Fibroblast of skin of right biceps (primary cell): ENCODE data around the gene CBY3.
A peak's percentile ranks its signal among the peaks of the same experiment; 100 is the strongest.
"Not testable (repeated sequence)": the region's sequence is repeated elsewhere in the genome, so short reads cannot be mapped to it uniquely, and the experiment has no call there.

Experiments
- DNase-seq: peaks from one replicate; pipeline ENCODE4 v3.0.0-alpha.2; 2013

The CBY3 gene

GRCh38 chr5:179680780-179681401, at the start of gene CBY3:
Gene CBY3 (minus strand): TSS chr5:179681034. CDS start chr5:179680918, 116 bp downstream.
- no peak for DNase-seq

DNA sequence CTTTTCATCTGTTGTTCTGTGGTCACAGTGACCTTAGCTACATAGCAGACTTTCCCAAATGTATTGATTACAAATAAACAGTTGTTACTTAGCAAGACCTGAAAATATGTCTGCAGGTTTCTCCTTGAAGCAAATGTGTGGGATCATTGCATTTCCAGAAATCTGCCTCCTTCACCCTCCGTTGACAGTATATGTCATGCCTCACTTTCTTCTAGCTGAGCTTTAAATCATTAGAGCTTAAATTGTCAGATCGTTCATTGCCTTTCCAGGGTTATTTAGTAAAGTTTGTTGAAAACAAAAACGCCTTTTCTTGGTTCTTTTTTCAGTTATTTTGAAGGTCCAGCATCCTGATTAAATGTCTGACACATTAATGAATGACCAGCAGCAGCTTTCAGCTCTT, 49.5 kb upstream of the CBY3 start:
- DNase-seq = no peak

DNA sequence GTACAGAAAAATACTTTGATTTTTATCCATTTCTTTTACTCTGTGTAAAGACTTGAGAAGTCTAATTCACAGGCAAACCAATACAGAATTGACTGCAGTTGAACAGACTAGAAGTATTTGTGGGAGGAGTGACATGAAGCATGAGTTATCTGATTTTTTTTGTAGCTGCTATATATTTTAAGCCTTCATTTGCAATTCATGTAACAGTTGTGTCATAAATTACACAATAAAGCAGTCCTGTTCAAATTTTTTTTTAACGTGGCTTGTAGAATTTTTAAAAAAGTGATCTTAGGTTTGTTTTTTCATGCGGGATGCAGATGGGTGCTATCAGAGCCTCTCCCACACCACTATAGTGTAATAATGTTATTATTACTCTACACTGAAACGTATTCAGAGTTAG, 48.9 kb upstream of the CBY3 start:
- no peak for DNase-seq

DNA sequence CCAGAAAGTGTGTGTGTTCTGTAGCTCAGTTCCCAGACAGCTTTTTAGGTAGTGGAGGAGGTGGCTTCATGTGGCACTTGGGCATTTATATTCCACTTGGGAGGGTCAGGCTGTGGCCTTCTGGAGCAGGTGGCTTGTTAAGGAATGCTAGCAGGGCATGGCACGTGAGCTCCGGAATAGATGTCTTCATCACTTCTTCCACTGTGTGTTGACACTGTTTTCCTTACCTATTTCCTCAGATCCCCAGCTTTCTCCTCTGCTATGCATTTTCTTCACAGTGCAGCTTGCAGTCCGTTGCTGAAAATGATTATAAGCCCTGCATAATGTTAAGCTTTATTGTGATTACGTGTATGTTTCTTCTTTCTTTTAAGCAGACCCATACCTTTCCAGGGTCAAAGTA, 48.5 kb upstream of the CBY3 start:
- DNase-seq = no peak

DNA sequence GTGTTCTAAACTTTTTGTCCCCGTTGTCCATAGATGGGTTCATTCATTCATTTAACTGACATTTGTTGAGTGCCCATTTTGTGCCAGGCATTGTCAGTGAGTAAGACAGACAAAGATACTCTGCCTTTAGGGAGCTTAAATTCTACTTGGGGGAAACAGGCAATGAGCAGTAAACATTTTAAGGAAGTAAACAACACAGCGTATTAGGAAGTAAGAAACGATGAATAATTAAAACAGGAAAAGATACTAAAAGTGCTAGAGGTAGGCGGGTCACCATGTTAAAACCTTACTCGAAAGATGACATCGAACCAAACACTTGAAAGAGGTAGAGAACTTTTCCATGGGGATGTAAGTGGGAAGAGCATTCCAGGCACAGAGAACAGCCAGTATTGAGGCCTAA, 46.3 kb upstream of the CBY3 start:
- no peak for DNase-seq

GRCh38 chr5:179724163-179724562, 43.3 kb upstream of the CBY3 start:
- DNase-seq = no peak

- DNase-seq = no peak
Measured at GRCh38 chr5:179720222-179720621, 39.4 kb upstream of the CBY3 start.

GRCh38 chr5:179716286-179716685, 35.5 kb upstream of the CBY3 start:
- DNase-seq = peak; percentile 19

DNA sequence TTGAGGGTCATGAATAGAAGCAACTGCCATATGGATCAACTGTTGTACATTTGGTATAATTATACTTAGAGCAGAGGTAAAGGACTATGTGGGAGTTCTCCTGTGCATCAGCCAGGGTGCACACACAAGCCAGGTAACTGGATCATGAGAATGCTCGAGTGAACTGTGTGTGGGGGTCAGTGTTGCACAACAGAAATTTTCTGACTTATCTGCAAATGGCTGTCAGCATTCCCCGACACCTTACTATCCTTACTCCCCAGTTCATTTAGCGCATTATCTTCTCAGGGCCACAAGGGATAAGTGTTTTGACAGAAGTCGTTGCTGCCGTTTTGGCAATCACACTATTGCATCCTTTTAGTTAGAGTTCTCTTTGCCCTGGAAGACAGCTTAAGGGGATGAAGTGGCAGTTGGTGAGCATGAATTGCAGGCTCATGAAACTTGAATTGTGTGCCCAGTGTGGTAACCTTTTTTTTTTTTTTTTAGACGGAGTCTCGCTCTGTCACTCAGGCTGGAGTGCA, 19.6 kb upstream of the CBY3 start:
- DNase-seq = peak; percentile 11

GRCh38 chr5:179699616-179700237, 18.9 kb upstream of the CBY3 start:
- DNase-seq = peak; percentile 27

GRCh38 chr5:179698935-179699615, 18.2 kb upstream of the CBY3 start, which contains the start of gene CANX:
Gene CANX (plus strand): TSS chr5:179698967. CDS start chr5:179705682, 6,715 bp downstream.
- DNase-seq = no peak

DNA sequence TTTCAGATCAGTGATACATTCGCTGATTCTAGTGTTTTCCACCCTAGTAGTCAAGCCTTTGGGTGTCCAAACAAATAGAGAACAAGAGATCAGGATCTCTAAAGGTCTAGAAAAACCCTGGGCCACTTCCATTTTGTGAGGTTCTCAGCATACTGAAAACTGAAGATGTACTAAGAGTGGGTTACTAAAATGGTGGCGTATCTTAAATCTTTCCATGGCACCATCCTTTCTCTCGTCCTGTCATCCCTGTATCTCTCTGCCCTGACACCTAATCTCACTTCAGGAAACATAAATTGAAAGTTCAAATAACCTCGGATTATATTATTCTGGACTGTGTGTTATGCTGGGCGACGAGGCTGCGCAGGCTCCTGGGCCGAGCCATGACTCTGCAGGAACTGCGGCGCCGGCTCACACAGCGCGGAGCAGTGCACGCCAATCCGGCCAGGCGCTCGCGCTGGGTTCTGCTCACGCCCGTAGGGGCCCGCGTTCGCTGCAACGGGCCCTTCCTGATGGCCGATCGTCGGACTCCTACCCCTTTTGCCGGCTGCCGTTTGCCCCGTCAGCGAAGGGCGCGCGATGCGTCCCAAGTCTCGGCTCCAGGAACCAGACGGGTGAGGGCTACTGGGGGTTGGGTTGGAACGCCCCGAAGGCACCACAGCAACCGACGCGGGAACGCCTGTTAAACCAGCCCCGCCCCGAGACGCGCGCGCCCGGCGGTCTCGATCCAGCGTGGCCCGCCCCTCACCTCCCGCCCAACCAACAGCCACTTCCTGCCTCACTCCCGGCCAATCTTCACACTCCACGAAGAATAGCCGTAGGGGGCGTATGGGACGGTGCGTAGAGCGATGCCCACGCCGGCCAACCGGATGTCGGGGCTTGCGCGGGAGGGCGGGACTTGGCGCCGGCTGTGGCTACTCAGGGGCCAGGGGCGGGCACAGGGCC, 17.4 kb upstream of the CBY3 start:
- DNase-seq = peak; percentile 100

DNA sequence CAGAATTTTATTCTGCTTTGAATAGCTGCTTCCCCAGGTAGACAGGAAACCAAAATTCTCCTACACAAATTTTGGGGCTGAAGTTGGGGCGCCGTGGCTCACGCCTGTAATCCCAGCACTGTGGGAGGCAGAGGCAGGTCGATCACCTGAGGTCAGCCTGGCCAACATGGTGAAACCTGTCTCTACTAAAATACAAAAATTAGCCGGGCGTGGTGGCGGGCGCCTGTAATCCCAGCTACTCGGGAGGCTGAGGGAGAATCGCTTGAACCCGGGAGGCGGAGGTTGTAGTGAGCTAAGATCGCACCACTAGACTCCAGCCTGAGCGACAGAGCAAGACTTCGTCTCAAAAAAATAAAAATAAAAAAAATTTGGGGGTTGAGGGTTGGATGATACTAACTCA, 16.7 kb upstream of the CBY3 start:
- not testable (repeated sequence) for DNase-seq

GRCh38 chr5:179697108-179697507, 16.3 kb upstream of the CBY3 start:
- DNase-seq = no peak

DNA sequence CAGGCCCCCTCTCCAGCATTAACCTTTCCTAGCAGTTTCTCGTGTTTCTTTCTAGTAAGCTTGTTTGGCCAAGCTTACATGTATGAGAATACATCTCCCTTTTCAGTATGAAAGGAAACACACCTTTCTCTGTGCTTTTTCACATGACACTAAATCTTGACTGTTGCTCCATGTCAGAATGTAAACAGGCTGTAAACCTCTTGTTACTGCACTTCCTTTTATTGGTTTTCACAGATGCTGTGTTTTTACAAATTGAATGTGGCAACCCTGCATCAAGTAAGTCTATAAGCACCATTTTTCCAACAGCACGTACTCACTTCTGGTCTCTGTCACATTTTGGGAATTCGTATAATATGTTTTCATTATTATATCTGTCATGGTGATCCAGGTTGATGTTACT, 15.8 kb upstream of the CBY3 start:
- no peak for DNase-seq

DNA sequence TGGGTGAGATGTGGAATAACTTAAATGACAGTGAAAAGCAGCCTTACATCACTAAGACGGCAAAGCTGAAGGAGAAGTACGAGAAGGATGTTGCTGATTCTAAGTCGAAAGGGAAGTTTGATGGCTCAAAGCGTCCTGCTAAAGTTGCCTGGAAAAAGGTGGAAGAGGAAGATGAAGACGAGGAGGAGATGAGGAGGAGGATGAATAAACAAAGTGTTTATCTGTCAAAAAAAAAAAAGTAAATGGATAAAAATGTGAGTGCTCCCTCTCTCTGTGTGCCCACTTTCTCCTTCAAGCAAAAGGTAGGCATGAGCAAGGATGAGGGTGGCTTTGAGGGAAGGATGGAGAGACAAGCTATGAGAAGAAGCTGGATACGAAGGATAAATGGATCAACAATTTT, 13.7 kb upstream of the CBY3 start:
- no peak for DNase-seq

DNA sequence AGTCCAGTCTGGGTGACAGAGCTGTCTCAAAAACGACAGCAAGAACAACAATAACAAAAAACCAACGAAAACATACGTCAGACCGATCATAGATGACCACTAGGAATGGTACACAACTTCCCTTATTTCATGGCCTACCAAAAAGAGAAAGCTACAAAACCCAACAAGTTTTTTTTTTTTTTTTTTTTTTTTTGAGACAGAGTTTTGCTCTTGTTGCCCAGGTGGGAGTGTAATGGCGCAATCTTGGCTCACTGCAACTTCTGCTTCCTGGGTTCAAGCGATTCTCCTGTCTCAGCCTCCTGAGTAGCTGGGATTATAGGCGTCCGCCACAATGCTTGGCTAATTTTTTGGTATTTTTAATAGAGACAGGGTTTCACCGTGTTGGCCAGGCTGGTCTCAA, 8.4 kb upstream of the CBY3 start:
- not testable (repeated sequence) for DNase-seq

DNA sequence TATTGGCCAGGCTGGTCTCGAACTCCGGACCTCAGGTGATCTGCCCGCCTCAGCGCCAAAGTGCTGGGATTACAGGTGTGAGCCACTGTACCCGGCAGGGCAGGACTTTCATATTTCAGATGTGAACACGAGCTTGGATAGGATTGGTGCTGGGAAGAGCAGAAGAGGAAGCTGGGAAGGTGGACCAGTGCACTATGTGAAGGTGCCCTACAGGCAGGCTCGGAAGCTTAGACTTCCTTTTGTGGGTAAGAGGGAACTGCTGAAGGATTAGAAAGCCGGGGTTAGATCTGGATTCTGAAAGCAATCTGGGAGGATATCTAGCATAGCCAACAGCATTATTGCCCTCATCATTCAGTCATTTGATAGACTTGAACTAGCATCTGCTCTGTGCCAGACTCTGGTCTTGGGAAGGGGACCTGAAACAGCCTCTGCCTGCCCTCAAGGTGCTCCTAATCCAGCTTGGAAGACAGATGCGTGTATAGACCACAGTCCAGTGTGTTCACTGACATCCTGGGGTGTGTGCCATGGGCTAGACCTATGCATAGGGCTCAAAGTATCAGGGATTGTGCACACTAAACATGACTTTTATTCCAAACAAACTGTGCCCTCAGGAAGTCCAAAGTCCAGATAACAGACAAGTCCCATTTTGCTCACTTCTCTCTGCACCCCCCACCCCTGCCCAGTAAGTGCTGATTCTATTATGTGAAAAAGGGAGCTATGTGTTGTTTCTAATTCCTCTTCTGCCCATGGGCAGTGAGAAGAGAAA, 637 bp downstream of the CBY3 start:
- DNase-seq = no peak

GRCh38 chr5:179679014-179679674, 1.7 kb downstream of the CBY3 start:
- DNase-seq = peak; percentile 78

- peak; percentile 95 for DNase-seq
Measured at GRCh38 chr5:179678223-179679013, 2.4 kb downstream of the CBY3 start.

GRCh38 chr5:179668391-179668790, 12.4 kb downstream of the CBY3 start:
- peak; percentile 42 for DNase-seq
